Ovary (tissue), 10 donors: ENCODE data around the gene RNPEPL1. TPM values are rescaled to one million over a fixed set of nuclear protein-coding genes. Genes with fewer than 3 reads are reported as not detected.

Source experiments
- DNase-seq, 5 donors: peaks; one replicate each; pipeline ENCODE4 v3.0.0-alpha.2; 2019 to 2020
- H3K27ac ChIP-seq, 2 donors: fragments of 200-600 bp; one replicate each; pipeline versions ENCODE4 v1.5.1 to v1.8.0; 2019 to 2022
- H3K27me3 ChIP-seq: fragments of 200-600 bp; one replicate; pipeline ENCODE4 v1.8.0; 2022
- H3K36me3 ChIP-seq: fragments of 200-600 bp; sonication (generic); one replicate; pipeline ENCODE4 v1.5.1; 2019
- H3K4me1 ChIP-seq: one replicate; pipeline ENCODE4 v1.8.1; 2013; ENCODE audit warnings: mild to moderate bottlenecking, moderate library complexity; ENCODE audit not compliant: insufficient read depth
- H3K4me3 ChIP-seq: fragments of 200-600 bp; sonication (generic); one replicate; pipeline ENCODE4 v1.5.1; 2017
- H3K9me3 ChIP-seq, 2 donors: fragments of 200-600 bp in 1 of 2; sonication (generic) in 1 of 2; one replicate each; pipeline versions ENCODE4 v1.5.1 to v1.8.1; 2013 to 2019; ENCODE audit warnings: mild to moderate bottlenecking in 1 of 2, moderate library complexity in 1 of 2
- EP300 ChIP-seq: sonication (generic); formaldehyde crosslinking; IDR thresholded peaks from one replicate; pipeline ENCODE4 v1.6.1; 2017; ENCODE audit warnings: antibody characterized with exemption
- POLR2A ChIP-seq: fragments of 450-650 bp; IDR thresholded peaks from one replicate; pipeline ENCODE4 v1.6.1; 2017; ENCODE audit warnings: antibody characterized with exemption, mild to moderate bottlenecking, moderate library complexity
- WGBS, 3 donors: extraction: QIAGEN DNeasy Blood & Tissue Kit in 1 of 3; methylation state at CpG; one replicate each; pipeline versions ENCODE4 v1.1.5 to v1.1.7; 2013 to 2017; 5-methylcytosine and 5-hydroxymethylcytosine counted together
- intact Hi-C, 4 donors: fragments of 100-400 bp; cut with DNase I; formaldehyde crosslinking; loops; one replicate each; pipeline versions ENCODE4 v1.11.0 to v1.15.1; 2022 to 2023
- long read RNA-seq, 3 donors: library from polyadenylated mRNA in 2 of 3; unstranded in 2 of 3; transcript quantifications; one replicate each; pipeline ENCODE4 v2.0.0 and lab custom pipeline, GENCODE V29; 2021 to 2026
- polyA plus RNA-seq, 2 donors: library from polyadenylated mRNA; stranded (reverse); fragments of 200-250 nt in 1 of 2; fragments of 350-450 nt in 1 of 2; fragmentation: Illumina TruSeq in 1 of 2; extraction: RNeasy Lipid Tissue Mini Kit (QIAGEN cat#74804) in 1 of 2; gene quantifications; one replicate each; pipeline ENCODE4 v1.2.3, GENCODE V29; 2013 to 2014
- total RNA-seq, 7 donors: library from RNA; depleted of rRNA in 2 of 7; stranded (reverse); fragments of >200 nt in 2 of 7; fragmentation: NEBNext Ultra II Directional in 3 of 7; extraction: Animal tissue kit (Norgen Biotek cat#: 25700) in 3 of 7; gene quantifications; one replicate each; pipeline versions ENCODE4 v1.1.0 to v1.2.4, GENCODE V29; 2016 to 2023
- TF ChIP-seq, protein P1 (sequence below), 3 donors: fragments of 450-650 bp in 2 of 3; fragments of 200-600 bp in 1 of 3; IDR thresholded peaks; one replicate each; pipeline versions ENCODE4 v1.5.1 to v1.8.0; 2016 to 2022; ENCODE audit warnings: antibody characterized with exemption in 3 of 3, mild to moderate bottlenecking in 1 of 3
- donor health status: DM: no; HTN: no; CAD: no; lungs with moderate emphysema.
- donor health status: DM: no; HTN: no; CAD: no.
- donor health status: Bipolar disorder and iron deficiency.
- donor health status: DM: yes; HTN: yes; CAD: no.
- donor health status: DM: no; HTN: no; CAD: no.
- donor health status: DM: yes; HTN: yes; CAD: no.

The RNPEPL1 gene, protein sequence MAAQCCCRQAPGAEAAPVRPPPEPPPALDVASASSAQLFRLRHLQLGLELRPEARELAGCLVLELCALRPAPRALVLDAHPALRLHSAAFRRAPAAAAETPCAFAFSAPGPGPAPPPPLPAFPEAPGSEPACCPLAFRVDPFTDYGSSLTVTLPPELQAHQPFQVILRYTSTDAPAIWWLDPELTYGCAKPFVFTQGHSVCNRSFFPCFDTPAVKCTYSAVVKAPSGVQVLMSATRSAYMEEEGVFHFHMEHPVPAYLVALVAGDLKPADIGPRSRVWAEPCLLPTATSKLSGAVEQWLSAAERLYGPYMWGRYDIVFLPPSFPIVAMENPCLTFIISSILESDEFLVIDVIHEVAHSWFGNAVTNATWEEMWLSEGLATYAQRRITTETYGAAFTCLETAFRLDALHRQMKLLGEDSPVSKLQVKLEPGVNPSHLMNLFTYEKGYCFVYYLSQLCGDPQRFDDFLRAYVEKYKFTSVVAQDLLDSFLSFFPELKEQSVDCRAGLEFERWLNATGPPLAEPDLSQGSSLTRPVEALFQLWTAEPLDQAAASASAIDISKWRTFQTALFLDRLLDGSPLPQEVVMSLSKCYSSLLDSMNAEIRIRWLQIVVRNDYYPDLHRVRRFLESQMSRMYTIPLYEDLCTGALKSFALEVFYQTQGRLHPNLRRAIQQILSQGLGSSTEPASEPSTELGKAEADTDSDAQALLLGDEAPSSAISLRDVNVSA
- total RNA-seq, result 10 to 100 TPM; 15.1 to 25.2 (median 23.2) TPM
- 10 to 100 TPM in 1 of 2 donors, 1 to 10 TPM in 1; 3.5 to 27.3 TPM for polyA plus RNA-seq
- long read RNA-seq, donor 1, full-length matches to known transcripts, result 7 of 30 reads
- long read RNA-seq, donor 1, partial matches to known transcripts, result 16 of 30 reads
- long read RNA-seq, donor 1, other reads (novel, unspliced or antisense), result 7 of 30 reads
- long read RNA-seq, donor 2, full-length matches to known transcripts, result 5 of 5 reads
- long read RNA-seq, donor 2, partial matches to known transcripts, result 0 of 5 reads
- long read RNA-seq, donor 2, other reads (novel, unspliced or antisense), result 0 of 5 reads
- long read RNA-seq, donor 3, full-length matches to known transcripts, result 58 of 105 reads
- long read RNA-seq, donor 3, partial matches to known transcripts, result 13 of 105 reads
- long read RNA-seq, donor 3, other reads (novel, unspliced or antisense), result 34 of 105 reads

DNA sequence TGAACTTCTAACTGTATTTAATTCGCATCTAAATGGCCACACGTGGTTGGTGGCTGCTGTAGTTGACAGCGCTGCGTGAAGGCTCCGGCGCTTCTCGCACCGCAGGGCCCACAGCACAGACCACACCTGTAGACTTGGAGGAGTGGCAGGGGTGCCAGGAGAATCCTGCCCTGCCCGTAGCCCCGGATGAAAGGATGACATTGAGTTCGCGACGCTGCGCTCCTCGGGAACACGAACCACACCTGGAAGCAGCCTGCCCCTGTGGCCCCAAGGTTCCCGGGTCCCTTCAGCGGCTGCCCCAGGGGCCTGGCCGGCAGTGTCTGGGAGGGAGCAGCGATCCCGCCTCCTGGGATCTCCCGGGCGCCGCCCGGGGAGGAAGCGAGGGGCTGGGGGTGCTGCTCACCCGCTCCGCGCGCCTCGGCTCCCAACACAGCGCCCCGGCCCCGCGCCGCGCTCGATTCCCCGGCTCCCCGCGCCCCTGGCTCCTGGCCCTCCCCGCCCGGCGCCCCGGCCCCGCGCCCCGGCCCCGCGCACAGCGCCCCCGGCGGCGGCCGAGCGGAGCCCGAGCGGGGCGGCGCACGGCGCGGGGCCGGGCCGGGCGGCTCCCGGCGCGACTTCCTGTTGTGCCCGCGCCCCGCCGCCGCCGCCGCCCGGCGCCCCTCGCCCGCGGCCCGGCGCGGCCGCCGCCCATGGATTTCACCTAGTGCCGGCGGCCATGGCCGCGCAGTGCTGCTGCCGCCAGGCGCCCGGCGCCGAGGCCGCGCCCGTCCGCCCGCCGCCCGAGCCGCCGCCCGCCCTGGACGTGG is at the start of gene RNPEPL1:
RNPEPL1 (plus strand) TSS at position 613 of the 806 bp plus-strand sequence; CDS start at position 716, 103 bp downstream.
- Histone ChIP-seq H3K4me1 (peaks cover 17% of the 10 kb centered on the region), H3K4me3 (peak within 1 kb of the TSS; percentile 78), H3K36me3 (no peaks in the 10 kb centered on the region), H3K27me3 (no peaks in the 10 kb centered on the region), H3K9me3 (no peaks in the 10 kb centered on the region), H3K27ac (peak within 1 kb of the TSS; percentile 72 to 83)
- TF ChIP-seq, protein P1, sequence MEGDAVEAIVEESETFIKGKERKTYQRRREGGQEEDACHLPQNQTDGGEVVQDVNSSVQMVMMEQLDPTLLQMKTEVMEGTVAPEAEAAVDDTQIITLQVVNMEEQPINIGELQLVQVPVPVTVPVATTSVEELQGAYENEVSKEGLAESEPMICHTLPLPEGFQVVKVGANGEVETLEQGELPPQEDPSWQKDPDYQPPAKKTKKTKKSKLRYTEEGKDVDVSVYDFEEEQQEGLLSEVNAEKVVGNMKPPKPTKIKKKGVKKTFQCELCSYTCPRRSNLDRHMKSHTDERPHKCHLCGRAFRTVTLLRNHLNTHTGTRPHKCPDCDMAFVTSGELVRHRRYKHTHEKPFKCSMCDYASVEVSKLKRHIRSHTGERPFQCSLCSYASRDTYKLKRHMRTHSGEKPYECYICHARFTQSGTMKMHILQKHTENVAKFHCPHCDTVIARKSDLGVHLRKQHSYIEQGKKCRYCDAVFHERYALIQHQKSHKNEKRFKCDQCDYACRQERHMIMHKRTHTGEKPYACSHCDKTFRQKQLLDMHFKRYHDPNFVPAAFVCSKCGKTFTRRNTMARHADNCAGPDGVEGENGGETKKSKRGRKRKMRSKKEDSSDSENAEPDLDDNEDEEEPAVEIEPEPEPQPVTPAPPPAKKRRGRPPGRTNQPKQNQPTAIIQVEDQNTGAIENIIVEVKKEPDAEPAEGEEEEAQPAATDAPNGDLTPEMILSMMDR (IDR thresholded peaks at IDR 0.05), result peak in 1 of 3 donors; percentile 20
- TF ChIP-seq POLR2A, result no peak
- no peak for TF ChIP-seq EP300
- 0 to 1% (median 1%) methylated on average over 15 to 101 of the region's 106 CpGs for WGBS, 3 donors
- DNase-seq, result peak; percentile 28 to 63 (median 55)
- intact Hi-C loops, result loop anchor here in 2 of 4 donors (10.0 kb wide), 2 partner anchors 333 to 1163 kb away; partner anchors contain the start of gene HDAC4 (in 1 of the 2)

DNA sequence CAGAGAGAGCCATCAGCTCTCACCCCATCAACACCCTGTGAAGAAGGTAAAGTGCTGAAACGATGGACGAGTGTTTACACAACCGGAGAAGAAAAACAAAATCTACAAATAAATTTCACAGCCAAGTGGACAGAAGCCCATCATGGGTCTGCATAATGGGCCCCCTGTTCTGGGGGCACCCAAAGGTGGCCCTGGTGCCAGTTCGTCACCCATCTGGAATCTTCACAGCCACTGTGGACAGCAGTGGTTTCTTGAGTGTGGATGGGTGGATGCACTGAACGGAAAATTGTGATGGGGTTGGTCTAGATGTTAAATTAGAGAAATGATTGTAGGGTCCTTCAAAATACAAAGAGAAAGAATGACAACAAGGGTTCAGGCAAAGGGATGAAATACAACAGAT is 49.3 kb upstream of the RNPEPL1 start:
- DNase-seq, result no peak

DNA sequence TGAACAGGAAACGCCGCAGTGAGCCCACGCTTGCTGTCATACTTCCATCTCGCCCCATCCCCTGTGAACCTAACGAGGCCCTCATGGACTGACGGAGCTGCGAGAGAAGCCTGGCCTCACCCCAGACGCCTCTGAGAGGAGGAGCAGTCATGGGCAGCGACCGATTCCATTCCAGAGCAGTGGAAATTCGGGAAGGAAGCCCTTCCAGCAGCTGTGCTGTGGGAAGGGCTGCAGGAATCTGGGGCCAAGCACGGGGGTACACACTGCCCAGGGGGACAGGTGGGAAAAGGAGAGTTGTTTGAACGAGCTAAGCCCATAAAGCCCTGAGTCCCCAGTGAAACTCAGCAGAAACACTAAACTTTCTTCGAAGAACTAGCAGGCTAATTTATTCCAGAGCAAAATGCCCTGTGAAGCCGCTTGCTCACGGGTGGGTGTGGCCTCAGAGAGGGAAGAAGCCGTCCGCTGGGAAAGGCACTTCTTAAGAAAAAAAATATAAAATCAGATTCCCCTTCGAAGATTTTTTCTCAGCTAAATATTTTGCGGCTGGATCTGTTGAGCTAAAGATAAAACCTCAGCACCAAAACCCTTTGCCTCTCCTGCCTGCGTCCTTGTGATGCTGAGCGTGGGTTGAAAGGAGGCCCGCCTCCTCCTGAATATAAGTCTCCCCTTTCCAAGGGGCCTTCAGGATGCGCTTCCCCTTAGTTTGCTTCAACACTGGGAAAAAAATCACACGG is 48.7 kb upstream of the RNPEPL1 start:
- H3K4me1 ChIP-seq, result no peaks in the 10 kb centered on the region
- no peak for DNase-seq
- H3K27me3 ChIP-seq, result no peaks in the 10 kb centered on the region
- H3K4me3 ChIP-seq, result no peak overlapping the region
- intact Hi-C loops, result no loop called here
- no peaks in the 10 kb centered on the region for H3K9me3 ChIP-seq
- TF ChIP-seq, protein P1 (IDR thresholded peaks at IDR 0.05), result no peak
- TF ChIP-seq POLR2A (no peak), EP300 (no peak)
- 12 to 18% (median 15%) methylated on average over 25 of the region's 25 CpGs for WGBS, 3 donors
- no peaks in the 10 kb centered on the region for H3K36me3 ChIP-seq
- H3K27ac ChIP-seq, result no peak overlapping the region

More for the DNA sequence above, 49.3 kb upstream of the RNPEPL1 start:
- intact Hi-C loops, result no loop called here
- no peak overlapping the region for H3K27ac ChIP-seq
- no peaks in the 10 kb centered on the region for H3K4me1 ChIP-seq
- WGBS, 3 donors, result 84 to 88% (median 87%) methylated on average over 5 of the region's 5 CpGs
- H3K9me3 ChIP-seq, result no peaks in the 10 kb centered on the region
- H3K36me3 ChIP-seq, result no peaks in the 10 kb centered on the region
- no peak overlapping the region for H3K4me3 ChIP-seq
- H3K27me3 ChIP-seq, result no peaks in the 10 kb centered on the region
- TF ChIP-seq EP300 (no peak), POLR2A (no peak)
- TF ChIP-seq, protein P1 (IDR thresholded peaks at IDR 0.05), result no peak
